Measurements from ENCODE around the gene NMB. TPM values are rescaled to one million over a fixed set of nuclear protein-coding genes. Genes with fewer than 3 reads are reported as not detected.
"Not testable (repeated sequence)": the region's sequence is repeated elsewhere in the genome, so short reads cannot be mapped to it uniquely, and the experiment has no call there.

Gene NMB, protein sequence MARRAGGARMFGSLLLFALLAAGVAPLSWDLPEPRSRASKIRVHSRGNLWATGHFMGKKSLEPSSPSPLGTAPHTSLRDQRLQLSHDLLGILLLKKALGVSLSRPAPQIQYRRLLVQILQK
- polyA plus RNA-seq (ENCODE audit: insufficient read length), result 1.6 TPM

- peak; percentile 69 for DNase-seq
Observed at GRCh38 chr15:84658080-84658787, at the start of gene NMB. TSS of gene NMB (minus strand) at chr15:84658199. CDS start at chr15:84658152, 47 bp downstream.

DNA sequence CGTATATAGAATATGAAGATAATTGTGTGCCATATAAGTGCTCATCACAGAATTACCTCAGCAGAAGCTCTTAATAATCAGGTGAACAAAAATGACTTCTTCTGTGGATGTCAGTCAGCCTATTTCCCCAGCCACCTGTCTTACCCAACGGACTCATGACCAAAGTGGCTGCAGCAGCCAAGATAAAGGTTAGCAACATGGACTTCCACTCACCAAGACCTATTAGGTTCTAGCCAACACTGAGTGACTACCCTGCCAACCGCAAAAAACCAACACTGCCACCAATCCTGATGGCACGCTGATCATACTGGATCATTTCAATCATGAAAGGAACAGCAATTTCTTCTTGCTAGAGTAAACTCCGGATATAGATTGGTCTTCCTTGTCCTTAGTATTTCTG is 45.8 kb upstream of the NMB start:
- no peak for DNase-seq

GRCh38 chr15:84702961-84703482 is 45.0 kb upstream of the NMB start:
- DNase-seq, result no peak

DNA sequence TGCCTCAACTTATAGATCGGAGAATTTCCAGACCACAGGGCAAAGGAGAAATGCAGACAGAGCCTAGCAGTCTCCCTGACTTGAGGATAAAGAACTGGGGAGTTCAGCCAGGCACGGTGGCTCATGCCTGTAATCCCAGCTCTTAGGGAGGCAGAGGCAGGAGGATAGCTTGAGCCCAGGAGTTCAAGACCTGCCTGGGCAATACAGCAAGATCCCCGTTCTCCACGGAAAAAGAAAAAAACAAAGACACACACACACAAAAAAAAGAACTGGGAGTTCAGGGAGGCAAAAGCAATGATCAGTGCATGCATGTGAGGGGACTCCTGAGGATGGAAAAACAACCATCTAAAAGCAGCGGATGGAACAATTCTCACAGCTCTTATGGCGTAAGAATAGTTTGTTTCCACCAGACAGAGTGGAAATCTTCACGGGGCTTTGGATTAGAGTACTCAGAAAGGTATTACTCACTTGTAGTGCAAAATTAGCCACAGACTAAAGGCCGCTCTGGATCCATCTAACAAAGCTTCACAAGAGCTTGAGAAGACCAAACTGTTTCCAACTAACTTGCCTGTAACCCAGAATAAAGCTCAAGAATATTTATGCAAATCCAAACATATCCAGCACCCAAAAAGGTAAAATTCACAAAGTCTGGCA is 41.7 kb upstream of the NMB start:
- DNase-seq, result no peak

DNA sequence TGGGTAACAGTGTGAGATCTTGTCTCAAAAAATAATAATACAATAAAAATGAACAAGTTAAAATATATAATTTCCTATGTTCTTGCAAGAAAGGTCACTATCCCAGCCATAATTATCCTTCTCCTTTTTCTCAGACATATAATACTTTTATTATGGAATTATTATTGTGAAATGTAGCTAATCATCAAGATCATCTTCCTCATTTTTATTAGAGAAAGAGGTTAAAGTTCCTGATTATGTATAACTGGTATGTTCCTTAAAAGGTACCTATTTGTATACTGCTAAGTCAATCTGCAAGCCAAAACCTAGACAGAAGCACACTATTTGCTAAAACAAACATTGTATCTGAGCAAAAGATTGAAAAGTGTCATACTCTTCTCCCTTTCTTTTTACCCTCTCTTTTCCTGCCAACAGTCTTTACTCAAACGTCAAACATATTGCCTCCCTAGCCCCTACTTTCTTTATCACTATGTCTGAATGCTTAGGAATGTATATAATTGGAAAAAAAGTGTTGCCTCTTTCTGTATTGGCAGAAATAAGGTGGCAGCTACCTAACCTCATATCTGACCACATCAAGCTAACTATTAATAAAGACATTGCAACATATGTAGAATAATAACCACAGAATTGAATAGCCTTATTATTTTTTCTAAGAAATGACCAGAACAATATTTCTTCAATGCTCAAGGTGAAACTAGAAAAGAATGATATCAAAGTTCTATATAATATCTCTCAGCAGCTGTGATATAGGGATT is 39.4 kb upstream of the NMB start:
- DNase-seq, result no peak

GRCh38 chr15:84696757-84697156 is 38.8 kb upstream of the NMB start:
- no peak for DNase-seq

DNA sequence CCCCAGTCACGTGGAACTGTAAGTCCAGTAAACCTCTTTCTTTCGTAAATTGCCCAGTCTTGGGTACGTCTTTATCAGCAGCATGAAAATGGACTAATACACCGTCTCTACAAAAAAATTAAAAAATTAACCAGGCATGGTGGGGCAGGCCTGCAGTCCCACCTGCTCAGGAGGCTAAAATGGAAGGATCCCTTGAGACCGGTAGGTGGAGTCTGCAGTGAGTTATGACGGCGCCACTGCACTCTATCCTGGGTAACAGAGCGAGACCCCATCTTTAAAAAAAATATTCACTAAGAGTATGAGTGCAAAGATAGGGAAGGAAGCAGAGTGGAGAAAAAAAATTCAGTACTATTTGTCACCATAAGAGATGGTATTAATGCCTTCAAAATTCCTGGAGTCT is 32.3 kb upstream of the NMB start:
- DNase-seq, result no peak

DNA sequence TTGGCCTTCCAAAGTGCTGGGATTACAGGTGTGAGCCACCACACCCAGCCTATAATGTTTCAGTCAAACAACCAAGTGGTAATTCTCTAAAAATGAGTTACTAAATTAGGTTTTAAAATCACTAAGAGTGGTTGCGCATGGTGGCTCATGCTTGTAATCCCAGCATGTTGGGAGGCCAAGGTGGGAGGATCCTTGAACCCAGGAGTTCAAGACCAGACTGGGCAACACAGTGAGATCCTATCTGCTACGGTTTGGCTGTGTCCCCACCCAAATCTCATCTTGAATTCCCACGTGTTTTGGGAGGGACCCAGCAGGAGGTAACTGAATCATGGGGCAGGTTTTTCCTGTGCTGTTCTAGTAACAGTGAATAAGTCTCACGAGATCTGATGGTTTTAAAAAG is 31.9 kb upstream of the NMB start:
- DNase-seq, result no peak

- not testable (repeated sequence) for DNase-seq
Observed at GRCh38 chr15:84686446-84686845, 28.4 kb upstream of the NMB start.

DNA sequence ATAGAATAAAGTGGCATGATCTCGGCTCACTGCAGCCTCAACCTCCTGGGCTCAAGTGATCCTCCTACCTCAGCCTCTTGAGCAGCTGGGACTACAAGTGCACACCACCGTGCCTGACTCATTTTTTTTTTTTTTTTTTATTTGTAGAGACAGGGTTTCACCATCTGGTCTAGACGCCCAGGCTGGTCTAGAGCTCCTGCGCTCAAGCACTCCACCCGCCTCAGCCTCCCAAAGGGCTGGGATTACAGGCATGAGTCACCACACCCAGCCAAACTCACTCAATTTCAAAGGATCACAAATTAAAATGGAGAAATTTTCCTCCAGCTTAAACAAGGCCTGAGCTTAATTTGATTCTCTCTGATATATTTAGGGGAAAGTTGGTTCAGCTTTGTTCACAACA is 27.3 kb upstream of the NMB start:
- DNase-seq, result no peak

DNA sequence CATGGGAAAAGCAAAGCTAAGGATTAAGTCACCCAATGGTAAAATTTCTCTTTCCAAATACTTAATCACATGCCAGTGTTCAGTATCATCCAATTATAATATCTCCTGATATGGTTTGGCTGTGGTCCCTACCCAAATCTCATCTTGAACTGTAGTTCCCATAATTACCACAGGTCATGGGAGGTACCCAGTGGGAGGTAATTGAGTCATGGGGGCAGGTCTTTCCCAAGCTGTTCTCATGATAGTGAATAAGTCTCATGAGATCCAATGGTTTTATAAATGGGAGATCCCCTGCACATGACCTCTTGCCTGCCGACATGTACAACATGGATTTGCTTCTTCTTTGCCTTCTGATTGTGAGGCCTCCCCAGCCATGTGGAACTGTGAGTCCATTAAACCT is 26.1 kb upstream of the NMB start:
- no peak for DNase-seq

DNA sequence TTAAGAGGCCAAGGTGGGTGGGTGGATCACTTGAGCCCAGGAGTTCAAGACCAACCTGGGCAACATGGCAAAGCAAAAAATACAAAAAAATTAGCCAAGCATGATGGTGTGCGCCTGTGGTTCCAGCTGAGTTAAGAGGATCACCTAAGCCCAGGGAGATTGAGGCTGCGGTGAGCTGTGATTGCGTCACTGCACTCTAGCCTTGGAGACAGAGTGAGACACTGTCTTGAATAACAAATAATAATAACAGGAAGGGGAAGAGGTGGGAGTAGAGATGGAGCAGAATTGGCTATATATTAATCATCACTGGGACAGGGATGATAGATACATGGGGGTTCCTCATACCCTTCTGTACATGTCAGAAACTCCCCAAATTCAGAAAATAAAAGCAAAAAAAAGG is 23.8 kb upstream of the NMB start:
- no peak for DNase-seq

DNA sequence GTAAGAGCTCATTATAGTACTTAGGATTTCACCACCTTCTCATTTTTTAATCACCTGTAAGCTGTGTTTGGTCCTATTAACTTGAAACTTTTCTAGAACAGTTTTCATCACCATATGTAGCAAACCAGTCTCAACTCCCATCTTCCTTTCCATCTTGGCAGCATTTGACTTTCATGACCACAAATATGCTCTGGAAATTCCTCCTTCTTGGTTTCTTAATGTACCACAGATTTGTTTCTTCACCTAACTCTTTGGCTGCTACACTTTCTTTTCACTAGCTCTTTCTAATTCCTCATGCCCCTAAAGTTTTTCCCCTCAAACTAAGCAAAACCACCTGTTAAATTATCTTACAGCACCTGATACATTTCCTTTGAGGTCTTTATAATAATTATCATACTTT is 13.2 kb upstream of the NMB start:
- no peak for DNase-seq

- DNase-seq, result no peak
Observed at GRCh38 chr15:84669726-84670125, 11.7 kb upstream of the NMB start.

- DNase-seq, result no peak
Observed at GRCh38 chr15:84668221-84668982, 10.4 kb upstream of the NMB start.

DNA sequence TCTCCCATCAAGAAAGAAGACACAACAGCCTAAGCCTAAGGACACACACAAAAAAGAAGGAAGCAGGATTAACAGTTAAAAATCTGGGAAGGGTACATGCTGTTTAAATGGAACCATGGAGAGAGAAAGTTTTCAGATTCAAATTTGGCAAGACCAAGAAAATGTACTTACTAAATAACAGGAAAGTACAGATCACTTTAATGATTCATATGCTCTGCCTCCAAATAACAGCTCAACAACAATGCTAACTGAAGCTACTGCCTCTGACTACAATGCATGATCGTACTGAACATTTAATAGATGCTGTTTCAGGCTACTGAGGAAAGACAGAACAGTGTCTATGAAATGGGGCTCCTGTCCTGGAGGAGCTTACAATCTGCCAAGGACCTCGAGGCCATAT is 8.4 kb upstream of the NMB start:
- no peak for DNase-seq

- no peak for DNase-seq
Observed at GRCh38 chr15:84661001-84661400, 3.0 kb upstream of the NMB start.

- no peak for DNase-seq
Observed at GRCh38 chr15:84659904-84660781, 2.1 kb upstream of the NMB start.

DNA sequence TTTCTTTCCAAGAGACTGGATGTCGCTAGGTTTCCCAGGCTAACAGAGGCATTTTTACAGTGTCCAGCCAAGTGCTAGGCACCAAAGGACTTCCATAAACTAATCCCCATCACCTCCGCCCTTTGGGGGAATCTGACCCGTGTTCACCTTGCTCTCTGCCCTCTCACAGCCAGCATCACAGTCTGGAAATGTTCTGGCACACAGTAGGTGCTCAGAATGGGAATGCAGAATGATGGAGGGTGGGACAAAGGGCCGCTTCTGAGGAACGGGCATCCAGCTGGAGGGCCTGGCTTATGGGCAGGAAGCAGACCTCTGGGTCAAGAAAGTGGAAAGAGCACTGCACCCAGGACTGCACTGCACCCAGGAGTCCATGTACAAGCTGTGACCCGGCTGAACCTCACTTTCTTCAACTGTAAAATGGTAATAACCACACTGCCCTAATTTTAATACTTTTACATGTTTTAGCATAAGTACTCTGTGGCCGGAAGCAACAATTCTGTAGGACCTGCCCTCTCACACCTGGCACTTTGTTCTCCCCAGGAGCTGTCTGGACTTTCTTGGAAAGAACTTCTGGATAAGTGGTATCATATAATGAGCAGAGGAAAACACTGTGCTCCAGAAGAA is 901 bp upstream of the NMB start:
- no peak for DNase-seq

DNA sequence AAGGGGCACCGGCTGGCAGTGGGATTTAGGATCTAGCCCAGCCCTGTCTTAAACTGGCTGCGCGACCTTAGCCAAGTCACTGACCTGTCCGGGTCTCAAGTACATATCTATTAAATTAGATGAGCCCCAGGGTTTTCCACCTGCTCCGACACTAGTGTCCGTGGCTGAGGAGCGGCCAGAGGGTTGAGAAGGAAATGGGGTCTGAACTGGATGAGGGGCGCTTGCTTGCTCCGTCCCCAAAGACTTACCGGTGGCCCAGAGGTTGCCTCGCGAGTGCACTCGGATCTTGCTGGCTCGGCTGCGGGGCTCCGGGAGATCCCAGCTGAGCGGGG is 285 bp downstream of the NMB start:
- no peak for DNase-seq

DNA sequence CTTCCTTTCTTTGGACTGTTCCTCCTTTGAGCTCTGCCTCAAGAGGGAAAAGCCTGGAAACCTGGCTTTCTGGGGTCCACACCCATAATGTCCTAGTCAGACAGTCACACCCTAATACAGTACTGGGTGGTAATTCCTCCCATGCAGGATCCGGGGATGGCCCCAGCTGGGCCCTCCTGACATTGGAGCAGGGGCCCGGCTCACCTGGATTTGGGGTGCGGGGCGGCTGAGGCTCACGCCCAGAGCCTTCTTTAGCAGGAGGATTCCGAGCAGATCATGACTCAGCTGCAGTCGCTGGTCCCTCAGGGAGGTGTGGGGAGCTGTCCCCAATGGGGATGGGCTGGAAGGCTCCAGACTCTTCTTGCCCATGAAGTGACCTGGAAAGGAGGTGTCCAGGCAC is 1.0 kb downstream of the NMB start:
- DNase-seq, result no peak
